ENCODE measurements around the gene FAIM.

DNA sequence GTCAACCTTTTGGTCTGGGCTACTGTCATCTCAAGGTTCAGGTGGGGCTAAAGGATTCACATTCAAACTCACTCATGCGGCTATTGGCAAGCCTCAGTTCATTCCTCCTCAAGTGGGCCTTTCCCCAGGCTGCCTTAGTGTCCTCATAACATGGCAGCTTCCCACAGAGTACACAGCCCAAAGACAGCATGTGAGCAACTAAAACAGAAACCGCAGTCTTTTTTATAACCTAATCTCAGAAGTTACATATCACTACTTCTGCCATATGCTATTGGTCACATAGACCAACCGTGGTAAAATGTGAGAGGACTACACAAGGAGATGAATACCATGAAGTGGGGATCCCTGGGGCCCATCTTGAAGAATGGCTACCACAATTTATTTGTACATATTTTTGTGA lies 10.0 kb upstream of the FAIM start:
- TF ChIP-seq, protein P1, sequence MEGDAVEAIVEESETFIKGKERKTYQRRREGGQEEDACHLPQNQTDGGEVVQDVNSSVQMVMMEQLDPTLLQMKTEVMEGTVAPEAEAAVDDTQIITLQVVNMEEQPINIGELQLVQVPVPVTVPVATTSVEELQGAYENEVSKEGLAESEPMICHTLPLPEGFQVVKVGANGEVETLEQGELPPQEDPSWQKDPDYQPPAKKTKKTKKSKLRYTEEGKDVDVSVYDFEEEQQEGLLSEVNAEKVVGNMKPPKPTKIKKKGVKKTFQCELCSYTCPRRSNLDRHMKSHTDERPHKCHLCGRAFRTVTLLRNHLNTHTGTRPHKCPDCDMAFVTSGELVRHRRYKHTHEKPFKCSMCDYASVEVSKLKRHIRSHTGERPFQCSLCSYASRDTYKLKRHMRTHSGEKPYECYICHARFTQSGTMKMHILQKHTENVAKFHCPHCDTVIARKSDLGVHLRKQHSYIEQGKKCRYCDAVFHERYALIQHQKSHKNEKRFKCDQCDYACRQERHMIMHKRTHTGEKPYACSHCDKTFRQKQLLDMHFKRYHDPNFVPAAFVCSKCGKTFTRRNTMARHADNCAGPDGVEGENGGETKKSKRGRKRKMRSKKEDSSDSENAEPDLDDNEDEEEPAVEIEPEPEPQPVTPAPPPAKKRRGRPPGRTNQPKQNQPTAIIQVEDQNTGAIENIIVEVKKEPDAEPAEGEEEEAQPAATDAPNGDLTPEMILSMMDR (conservative IDR thresholded peaks at IDR 0.05) = no peak
- TF ChIP-seq ZFX (IDR thresholded peaks at IDR 0.05) = no peak

All from C4-2B (cell line).